HUES48 (cell line): ENCODE measurements around the gene FSTL1.

Experiments used
- H3K27ac ChIP-seq: one replicate; pipeline ENCODE4 v1.7.0; 2013; ENCODE audit warnings: low read depth, low read length, inconsistent platforms
- H3K27me3 ChIP-seq: 2 replicates; pipeline ENCODE4 v1.6.1; 2013; ENCODE audit warnings: mild to moderate bottlenecking, low read length; ENCODE audit not compliant: control insufficient read depth, insufficient read depth
- H3K36me3 ChIP-seq: 2 replicates; pipeline ENCODE4 v1.6.1; 2013; ENCODE audit warnings: low read length; ENCODE audit not compliant: control insufficient read depth, insufficient read depth
- H3K4me1 ChIP-seq: 2 replicates; pipeline ENCODE4 v1.6.1; 2013; ENCODE audit warnings: mild to moderate bottlenecking, low read length; ENCODE audit not compliant: control insufficient read depth, insufficient read depth
- H3K4me3 ChIP-seq: 2 replicates; pipeline ENCODE4 v1.5.1; 2013; ENCODE audit warnings: mild to moderate bottlenecking, low read depth, low read length
- H3K9ac ChIP-seq: 2 replicates; pipeline ENCODE4 v1.6.1; 2013; ENCODE audit warnings: mild to moderate bottlenecking, low read depth, low read length, moderate library complexity
- H3K9me3 ChIP-seq: 2 replicates; pipeline ENCODE4 v1.6.1; 2013; ENCODE audit warnings: low read length; ENCODE audit not compliant: control insufficient read depth, insufficient read depth

FSTL1 gene

GRCh38 chr3:120468635-120469295 is 18.0 kb upstream of the FSTL1 start:
- Histone ChIP-seq H3K9ac (peak overlapping the region; percentile 75), H3K27ac (peak overlapping the region; percentile 79), H3K27me3 (no peaks in the 10 kb centered on the region), H3K4me3 (peak overlapping the region; percentile 20; the same call in 1 of the 2 replicates), H3K36me3 (no peaks in the 10 kb centered on the region), H3K9me3 (no peaks in the 10 kb centered on the region), H3K4me1 (peaks cover 33% of the 10 kb centered on the region)

GRCh38 chr3:120462409-120462959 is 11.7 kb upstream of the FSTL1 start:
- Histone ChIP-seq H3K4me3 (no peak overlapping the region), H3K4me1 (peaks cover 3% of the 10 kb centered on the region; the same call in 1 of the 2 replicates), H3K27ac (no peak overlapping the region), H3K36me3 (no peaks in the 10 kb centered on the region), H3K9me3 (no peaks in the 10 kb centered on the region), H3K27me3 (no peaks in the 10 kb centered on the region), H3K9ac (no peak overlapping the region; the same call in 1 of the 2 replicates)

GRCh38 chr3:120461416-120461815 is 10.6 kb upstream of the FSTL1 start:
- H3K9me3 ChIP-seq: no peaks in the 10 kb centered on the region
- no peak overlapping the region for H3K9ac ChIP-seq
- H3K4me3 ChIP-seq: no peak overlapping the region
- no peaks in the 10 kb centered on the region for H3K36me3 ChIP-seq
- H3K27ac ChIP-seq: no peak overlapping the region
- H3K4me1 ChIP-seq: peaks cover 3% of the 10 kb centered on the region; the same call in 1 of the 2 replicates
- no peaks in the 10 kb centered on the region for H3K27me3 ChIP-seq

- no peak overlapping the region for H3K4me3 ChIP-seq
- no peak overlapping the region for H3K27ac ChIP-seq
- peaks cover 3% of the 10 kb centered on the region; the same call in 1 of the 2 replicates for H3K4me1 ChIP-seq
- H3K36me3 ChIP-seq: no peaks in the 10 kb centered on the region
- no peaks in the 10 kb centered on the region for H3K27me3 ChIP-seq
- H3K9ac ChIP-seq: no peak overlapping the region
- no peaks in the 10 kb centered on the region for H3K9me3 ChIP-seq
Measured at GRCh38 chr3:120460862-120461261, 10.1 kb upstream of the FSTL1 start.

- H3K27ac ChIP-seq: no peak overlapping the region
- no peaks in the 10 kb centered on the region for H3K9me3 ChIP-seq
- no peaks in the 10 kb centered on the region for H3K36me3 ChIP-seq
- H3K4me1 ChIP-seq: peaks cover 3% of the 10 kb centered on the region; the same call in 1 of the 2 replicates
- H3K27me3 ChIP-seq: no peaks in the 10 kb centered on the region
- H3K4me3 ChIP-seq: no peak overlapping the region
- H3K9ac ChIP-seq: no peak overlapping the region
Measured at GRCh38 chr3:120460181-120460790, 9.5 kb upstream of the FSTL1 start.

- Histone ChIP-seq H3K27ac (no peak overlapping the region), H3K9me3 (no peaks in the 10 kb centered on the region), H3K27me3 (no peaks in the 10 kb centered on the region), H3K36me3 (no peaks in the 10 kb centered on the region), H3K4me1 (peaks cover 3% of the 10 kb centered on the region; the same call in 1 of the 2 replicates), H3K9ac (no peak overlapping the region), H3K4me3 (no peak overlapping the region)
Measured at GRCh38 chr3:120459196-120459595, 8.4 kb upstream of the FSTL1 start.

- no peak overlapping the region for H3K4me3 ChIP-seq
- no peak overlapping the region for H3K27ac ChIP-seq
- H3K36me3 ChIP-seq: no peaks in the 10 kb centered on the region
- H3K9me3 ChIP-seq: no peaks in the 10 kb centered on the region
- H3K9ac ChIP-seq: no peak overlapping the region
- H3K4me1 ChIP-seq: peaks cover 3% of the 10 kb centered on the region
- H3K27me3 ChIP-seq: no peaks in the 10 kb centered on the region
Measured at GRCh38 chr3:120457827-120458226, 7.0 kb upstream of the FSTL1 start.

GRCh38 chr3:120454076-120454689 is 3.4 kb upstream of the FSTL1 start:
- H3K36me3 ChIP-seq: no peaks in the 10 kb centered on the region
- H3K27me3 ChIP-seq: peaks cover 3% of the 10 kb centered on the region; the same call in 1 of the 2 replicates
- peaks cover 17% of the 10 kb centered on the region for H3K4me1 ChIP-seq
- H3K9me3 ChIP-seq: no peaks in the 10 kb centered on the region
- no peak overlapping the region for H3K27ac ChIP-seq
- H3K9ac ChIP-seq: no peak overlapping the region
- no peak overlapping the region for H3K4me3 ChIP-seq

- no peak overlapping the region for H3K4me3 ChIP-seq
- peaks cover 3% of the 10 kb centered on the region; the same call in 1 of the 2 replicates for H3K27me3 ChIP-seq
- no peak overlapping the region for H3K27ac ChIP-seq
Measured at GRCh38 chr3:120452816-120453215, 2.0 kb upstream of the FSTL1 start.

GRCh38 chr3:120451806-120452205 is 1.0 kb upstream of the FSTL1 start:
- Histone ChIP-seq H3K9me3 (no peaks in the 10 kb centered on the region), H3K27me3 (peaks cover 3% of the 10 kb centered on the region; the same call in 1 of the 2 replicates), H3K9ac (no peak overlapping the region), H3K36me3 (peaks cover 10% of the 10 kb centered on the region), H3K4me3 (peak overlapping the region; percentile 93), H3K4me1 (peaks cover 30% of the 10 kb centered on the region), H3K27ac (no peak overlapping the region)

More at GRCh38 chr3:120452816-120453215, 2.0 kb upstream of the FSTL1 start:
- Histone ChIP-seq H3K9me3 (no peaks in the 10 kb centered on the region), H3K4me1 (peaks cover 30% of the 10 kb centered on the region), H3K9ac (no peak overlapping the region), H3K36me3 (0 out of 2 replicates have a peak, but pooled peaks cover 1% of the 10 kb centered on the region)
